ENCODE data around the gene MAP3K14.

GRCh38 chr17:45324336-45324735 is 7.5 kb upstream of the MAP3K14 start:
- TF ChIP-seq CTCF (IDR thresholded peaks at IDR 0.05), result no peak
- TF ChIP-seq CHD2 (IDR thresholded peaks at IDR 0.05; ENCODE audit: low read length, partially characterized antibody), result no peak
- TF ChIP-seq MAX (IDR thresholded peaks at IDR 0.05; ENCODE audit: low read depth), result no peak
- no peak for TF ChIP-seq FOXM1 (IDR thresholded peaks at IDR 0.05; ENCODE audit: low read depth)
- no peak for TF ChIP-seq GABPA (IDR thresholded peaks at IDR 0.05; ENCODE audit: low read depth)
- TF ChIP-seq, protein P1, sequence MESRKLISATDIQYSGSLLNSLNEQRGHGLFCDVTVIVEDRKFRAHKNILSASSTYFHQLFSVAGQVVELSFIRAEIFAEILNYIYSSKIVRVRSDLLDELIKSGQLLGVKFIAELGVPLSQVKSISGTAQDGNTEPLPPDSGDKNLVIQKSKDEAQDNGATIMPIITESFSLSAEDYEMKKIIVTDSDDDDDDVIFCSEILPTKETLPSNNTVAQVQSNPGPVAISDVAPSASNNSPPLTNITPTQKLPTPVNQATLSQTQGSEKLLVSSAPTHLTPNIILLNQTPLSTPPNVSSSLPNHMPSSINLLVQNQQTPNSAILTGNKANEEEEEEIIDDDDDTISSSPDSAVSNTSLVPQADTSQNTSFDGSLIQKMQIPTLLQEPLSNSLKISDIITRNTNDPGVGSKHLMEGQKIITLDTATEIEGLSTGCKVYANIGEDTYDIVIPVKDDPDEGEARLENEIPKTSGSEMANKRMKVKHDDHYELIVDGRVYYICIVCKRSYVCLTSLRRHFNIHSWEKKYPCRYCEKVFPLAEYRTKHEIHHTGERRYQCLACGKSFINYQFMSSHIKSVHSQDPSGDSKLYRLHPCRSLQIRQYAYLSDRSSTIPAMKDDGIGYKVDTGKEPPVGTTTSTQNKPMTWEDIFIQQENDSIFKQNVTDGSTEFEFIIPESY (IDR thresholded peaks at IDR 0.05; ENCODE audit: borderline replicate concordance, low read depth), result no peak
- TF ChIP-seq RAD21 (IDR thresholded peaks at IDR 0.05; ENCODE audit: low read length), result no peak
- no peak for TF ChIP-seq EZH2phosphoT487 (IDR thresholded peaks at IDR 0.05; ENCODE audit: borderline replicate concordance, low read depth)
- TF ChIP-seq POLR2AphosphoS5 (IDR thresholded peaks at IDR 0.05; ENCODE audit: low read depth, low read length), result no peak
- TF ChIP-seq RFX5 (IDR thresholded peaks at IDR 0.05; ENCODE audit: low read length), result no peak
- no peak for TF ChIP-seq REST (IDR thresholded peaks at IDR 0.05; ENCODE audit: low read depth, low read length)
- no peak for TF ChIP-seq NRF1 (IDR thresholded peaks at IDR 0.05; ENCODE audit: low read depth, low read length)
- no peak for TF ChIP-seq NFIC (IDR thresholded peaks at IDR 0.05; ENCODE audit: borderline replicate concordance)

Data from SK-N-SH (cell line).